ENCODE measurements around the gene FDXR.

FDXR gene

GRCh38 chr17:74848656-74849399 is 24.0 kb downstream of the FDXR start:
- no peak overlapping the region for H3K4me3 ChIP-seq (ENCODE audit: low read length)
- TF ChIP-seq CTCF (conservative IDR thresholded peaks at IDR 0.05; ENCODE audit: low read length), result no peak
- DNase-seq (ENCODE audit: low read depth), result no peak

GRCh38 chr17:74846621-74847020 is 26.2 kb downstream of the FDXR start:
- TF ChIP-seq CTCF (conservative IDR thresholded peaks at IDR 0.05; ENCODE audit: low read length), result no peak
- DNase-seq (ENCODE audit: low read depth), result no peak

DNA sequence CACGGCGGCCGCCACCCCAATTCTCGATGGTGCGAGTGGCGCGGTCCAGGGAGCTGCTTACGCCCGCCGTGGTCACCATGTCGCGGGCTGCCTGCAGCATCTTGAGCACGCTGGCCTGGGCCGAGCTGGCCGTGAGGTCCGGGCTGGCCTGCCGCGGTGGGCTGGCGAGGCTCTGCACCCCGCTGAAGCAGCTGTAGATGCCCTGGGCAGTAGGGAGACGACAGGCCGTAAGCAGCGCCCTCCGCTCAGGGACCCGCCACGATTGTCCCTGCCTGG is 29.5 kb downstream of the FDXR start:
- DNase-seq (ENCODE audit: low read depth), result no peak
- no peak overlapping the region for H3K4me3 ChIP-seq (ENCODE audit: low read length)
- TF ChIP-seq CTCF (conservative IDR thresholded peaks at IDR 0.05; ENCODE audit: low read length), result no peak

More at GRCh38 chr17:74846621-74847020, 26.2 kb downstream of the FDXR start:
- H3K4me3 ChIP-seq (ENCODE audit: low read length), result no peak overlapping the region

DNA sequence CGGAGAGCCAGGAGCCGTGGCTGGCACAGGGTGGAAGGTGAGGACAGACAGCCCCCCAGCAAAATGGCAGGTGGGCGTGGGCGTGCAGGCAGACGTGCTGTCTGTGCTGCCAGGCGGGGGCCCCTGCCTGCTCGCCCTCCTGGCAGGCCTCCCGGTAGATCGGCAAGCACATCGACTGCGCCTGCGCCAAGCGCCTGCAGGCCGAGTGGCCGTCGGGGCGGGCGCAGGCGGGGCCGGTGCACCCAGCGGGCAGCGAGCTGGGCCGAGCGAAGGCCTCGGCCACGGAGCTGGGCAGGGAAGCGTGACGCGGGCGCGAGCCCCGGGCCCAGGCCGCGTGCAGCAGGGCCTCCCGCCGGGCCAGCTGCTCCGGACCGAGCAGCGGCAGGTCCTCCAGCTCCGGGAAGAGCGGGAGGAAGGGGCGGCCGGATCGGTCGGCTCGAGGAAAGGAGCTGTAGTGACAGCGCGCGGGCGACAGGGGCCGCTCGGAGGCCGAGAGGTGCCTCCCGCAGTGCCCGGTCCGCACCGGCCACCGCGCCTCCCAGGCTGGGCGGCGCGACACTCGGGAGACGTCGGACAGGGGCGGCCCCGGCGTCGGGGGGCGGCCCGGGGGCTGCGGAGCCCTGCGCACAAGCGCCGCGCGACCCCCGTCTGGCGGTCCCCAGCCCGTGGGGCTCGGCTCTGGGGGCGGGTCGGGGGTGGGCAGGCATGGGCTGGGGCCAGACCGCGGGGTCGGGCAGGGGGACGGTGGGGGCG is 30.0 kb downstream of the FDXR start:
- H3K4me3 ChIP-seq (ENCODE audit: low read length), result peak overlapping the region; percentile 17; the same call in 1 of the 2 replicates
- peak; percentile 53 for DNase-seq (ENCODE audit: low read depth)
- TF ChIP-seq CTCF (conservative IDR thresholded peaks at IDR 0.05; ENCODE audit: low read length), result peak; percentile 45

DNA sequence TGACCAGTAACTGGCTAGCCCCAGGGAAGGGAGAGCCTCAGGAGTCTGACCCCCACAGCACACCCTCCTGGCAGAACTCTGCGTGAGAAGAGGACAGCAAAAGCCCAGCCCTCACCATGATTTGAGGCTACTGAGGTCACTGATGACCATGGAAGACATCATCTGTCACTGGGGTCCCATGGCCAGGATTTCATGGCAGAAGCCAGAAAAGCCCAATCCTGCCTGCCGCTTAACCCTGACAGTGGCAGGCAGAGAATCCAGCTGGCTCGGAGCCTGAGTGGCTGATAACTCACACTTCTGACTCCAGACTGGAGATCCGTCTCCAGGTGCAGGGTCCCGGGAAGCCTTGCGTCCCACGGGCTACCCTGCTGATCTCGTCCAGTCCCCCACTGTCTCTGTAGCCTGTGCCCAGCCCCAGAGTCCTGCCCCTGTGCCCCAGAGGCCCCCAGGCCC is 30.6 kb downstream of the FDXR start:
- no peak for DNase-seq (ENCODE audit: low read depth)
- 0 out of 2 replicates have a peak overlapping the region, but pooled peaks have one; percentile 15 for H3K4me3 ChIP-seq (ENCODE audit: low read length)
- TF ChIP-seq CTCF (conservative IDR thresholded peaks at IDR 0.05; ENCODE audit: low read length), result no peak

- TF ChIP-seq CTCF (conservative IDR thresholded peaks at IDR 0.05; ENCODE audit: low read length), result no peak
- no peak overlapping the region for H3K4me3 ChIP-seq (ENCODE audit: low read length)
- peak; percentile 39 for DNase-seq (ENCODE audit: low read depth)
These were observed 31.7 kb downstream of the FDXR start for GRCh38 chr17:74840989-74841666.

Measured in AG10803 (cell line).